HEK293 (cell line): ENCODE measurements around the gene DNER.
A peak's percentile ranks its signal among the peaks of the same experiment; 100 is the strongest.

Experiments used
- CTCF ChIA-PET: fragments of 350-600 bp; formaldehyde crosslinking; extraction: SDS; loops from one replicate; lab custom pipeline; 2021; ENCODE audit warnings: antibody characterized with exemption; lab: Yijun Ruan, JAX
- POLR2A ChIA-PET: fragments of 300-600 bp; formaldehyde crosslinking; extraction: SDS; loops from one replicate; lab custom pipeline; 2020; ENCODE audit warnings: antibody characterized with exemption, inconsistent platforms; lab: Yijun Ruan, JAX
- H3K27ac ChIP-seq: fragments of 200-500 bp; sonication (Bioruptor generic); 2 replicates; pipeline ENCODE4 v1.5.1; 2014; ENCODE audit warnings: low read depth, low read length, control low read depth, inconsistent platforms; ENCODE audit errors: extremely low read depth
- H3K36me3 ChIP-seq, 2 experiments: fragments of 200-500 bp in 1 of 2; sonication (Bioruptor generic) in 1 of 2; 1 replicate in 1 of 2; 2 replicates in 1 of 2; pipeline ENCODE4 v1.5.1; 2014 to 2017; ENCODE audit warnings: inconsistent platforms in 2 of 2, low read length in 2 of 2; ENCODE audit not compliant: control insufficient read depth in 2 of 2, insufficient read depth in 1 of 2
- H3K4me1 ChIP-seq: fragments of 200-500 bp; sonication (Bioruptor generic); 2 replicates; pipeline ENCODE4 v1.5.1; 2014; ENCODE audit warnings: mild to moderate bottlenecking, low read length, inconsistent platforms; ENCODE audit not compliant: control insufficient read depth, insufficient read depth
- H3K4me3 ChIP-seq: 2 replicates; pipeline ENCODE4 v1.5.1; 2011; ENCODE audit warnings: low read depth, mild to moderate bottlenecking, control low read depth, low read length, moderate library complexity
- H3K9me3 ChIP-seq: fragments of 200-500 bp; sonication (Bioruptor generic); 2 replicates; pipeline ENCODE4 v1.5.1; 2014; ENCODE audit warnings: low read depth, low read length, inconsistent platforms; ENCODE audit not compliant: control insufficient read depth, insufficient read depth
- BCL11B ChIP-seq: fragments of 450-650 bp; formaldehyde crosslinking; IDR thresholded peaks from 2 replicates; pipeline ENCODE4 v1.5.1; 2016; ENCODE audit warnings: low read depth, missing biosample characterization, missing genetic modification characterization
- GFI1B ChIP-seq: fragments of 450-650 bp; formaldehyde crosslinking; IDR thresholded peaks from 2 replicates; pipeline ENCODE4 v1.5.1; 2016; ENCODE audit warnings: missing biosample characterization, missing genetic modification characterization
- KLF8 ChIP-seq: fragments of 450-650 bp; formaldehyde crosslinking; IDR thresholded peaks from 2 replicates; pipeline ENCODE4 v1.5.1; 2016; ENCODE audit warnings: missing biosample characterization, missing genetic modification characterization
- PATZ1 ChIP-seq: fragments of 450-650 bp; formaldehyde crosslinking; IDR thresholded peaks from 2 replicates; pipeline ENCODE4 v1.5.1; 2016; ENCODE audit warnings: missing biosample characterization, missing genetic modification characterization
- SP7 ChIP-seq: fragments of 450-650 bp; formaldehyde crosslinking; IDR thresholded peaks from 2 replicates; pipeline ENCODE4 v1.5.1; 2016; ENCODE audit warnings: missing biosample characterization, missing genetic modification characterization
- TRIM28 ChIP-seq: IDR thresholded peaks from 2 replicates; pipeline ENCODE4 v1.6.1; 2011; ENCODE audit warnings: low read length, control low read depth, borderline replicate concordance
- ZBTB44 ChIP-seq: fragments of 450-650 bp; IDR thresholded peaks from 2 replicates; pipeline ENCODE4 v1.5.1; 2018; ENCODE audit warnings: missing biosample characterization, mild to moderate bottlenecking, missing genetic modification characterization
- ZFHX2 ChIP-seq: fragments of 450-650 bp; formaldehyde crosslinking; conservative IDR thresholded peaks from 2 replicates; pipeline ENCODE4 v1.5.1; 2016; ENCODE audit warnings: missing biosample characterization, missing genetic modification characterization
- ZFP69B ChIP-seq: fragments of 450-650 bp; formaldehyde crosslinking; IDR thresholded peaks from 2 replicates; pipeline ENCODE4 v1.5.1; 2016; ENCODE audit warnings: missing biosample characterization, missing genetic modification characterization
- ZNF10 ChIP-seq: fragments of 450-650 bp; formaldehyde crosslinking; IDR thresholded peaks from 2 replicates; pipeline ENCODE4 v1.5.1; 2017; ENCODE audit warnings: missing biosample characterization, missing genetic modification characterization
- ZNF157 ChIP-seq: fragments of 450-650 bp; formaldehyde crosslinking; IDR thresholded peaks from 2 replicates; pipeline ENCODE4 v1.5.1; 2016; ENCODE audit warnings: missing biosample characterization, missing genetic modification characterization
- ZNF266 ChIP-seq: fragments of 450-650 bp; formaldehyde crosslinking; IDR thresholded peaks from 2 replicates; pipeline ENCODE4 v1.5.1; 2016; ENCODE audit warnings: missing biosample characterization, missing genetic modification characterization, low read depth
- ZNF274 ChIP-seq, 2 experiments: fragments of 200-500 bp in 1 of 2; fragments of 450-650 bp in 1 of 2; sonication (Bioruptor generic) in 1 of 2; formaldehyde crosslinking in 1 of 2; IDR thresholded peaks; 2 replicates each; pipeline versions ENCODE4 v1.5.1 to v1.6.1; 2014 to 2016; ENCODE audit warnings: borderline replicate concordance in 1 of 2, inconsistent platforms in 1 of 2, low read length in 1 of 2, missing biosample characterization in 1 of 2, missing genetic modification characterization in 1 of 2
- ZNF394 ChIP-seq: fragments of 450-650 bp; formaldehyde crosslinking; IDR thresholded peaks from 2 replicates; pipeline ENCODE4 v1.5.1; 2016; ENCODE audit warnings: missing biosample characterization, missing genetic modification characterization, mild to moderate bottlenecking, moderate library complexity, borderline replicate concordance
- ZNF433 ChIP-seq: fragments of 450-650 bp; formaldehyde crosslinking; IDR thresholded peaks from 2 replicates; pipeline ENCODE4 v1.5.1; 2016; ENCODE audit warnings: missing biosample characterization, missing genetic modification characterization, low read depth
- ZNF544 ChIP-seq: fragments of 450-650 bp; formaldehyde crosslinking; IDR thresholded peaks from 2 replicates; pipeline ENCODE4 v1.5.0; 2017; ENCODE audit warnings: missing biosample characterization, missing genetic modification characterization
- ZNF560 ChIP-seq: fragments of 450-650 bp; formaldehyde crosslinking; IDR thresholded peaks from 2 replicates; pipeline ENCODE4 v1.5.1; 2017; ENCODE audit warnings: missing biosample characterization, missing genetic modification characterization, borderline replicate concordance
- TF ChIP-seq, protein P1 (sequence below): fragments of 450-650 bp; formaldehyde crosslinking; IDR thresholded peaks from 2 replicates; pipeline ENCODE4 v1.5.1; 2017; ENCODE audit warnings: missing biosample characterization, missing genetic modification characterization
- TF ChIP-seq, protein P2 (sequence below): fragments of 450-650 bp; formaldehyde crosslinking; IDR thresholded peaks from 2 replicates; pipeline ENCODE4 v1.5.1; 2016; ENCODE audit warnings: missing biosample characterization, missing genetic modification characterization

DNER gene

DNA sequence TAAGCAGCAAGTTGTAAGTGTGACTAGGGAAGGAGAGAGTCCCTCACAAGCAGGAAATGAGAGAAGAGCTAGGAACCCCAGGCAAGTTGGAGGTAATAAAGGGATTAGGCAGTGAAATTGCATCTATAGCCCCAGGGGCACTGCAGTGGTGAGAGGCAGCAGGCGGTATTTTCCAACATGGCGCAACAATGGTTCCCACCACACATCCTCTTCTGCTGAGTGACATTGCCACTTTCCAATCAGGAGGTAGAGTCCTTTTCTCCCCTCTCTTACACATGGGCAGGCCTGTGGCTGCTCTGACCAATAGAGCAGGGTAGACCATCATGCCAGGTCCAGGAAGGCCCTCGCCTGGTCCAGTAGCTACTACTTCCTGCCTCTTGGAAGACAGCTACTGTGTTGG is 86.6 kb downstream of the DNER start:
- CTCF ChIA-PET: interaction anchor here (0.6 kb wide), 1 partner anchor 126 kb away, joined by 3 read pairs; no protein-coding TSS in a partner anchor
- Histone ChIP-seq H3K4me3 (no peak overlapping the region), H3K9me3 (no peaks in the 10 kb centered on the region), H3K4me1 (no peaks in the 10 kb centered on the region), H3K36me3 (no peaks in the 10 kb centered on the region), H3K27ac (no peak overlapping the region)
- TF ChIP-seq KLF8 (tag by site-specific recombination) (no peak), ZNF10 (tag by site-specific recombination) (no peak), TRIM28 (0 out of 2 replicates have a peak, but pooled peaks have one; percentile 11), ZNF266 (no peak), ZNF544 (no peak)
- POLR2A ChIA-PET: no interaction called here

- H3K9me3 ChIP-seq: no peaks in the 10 kb centered on the region
- H3K36me3 ChIP-seq: no peaks in the 10 kb centered on the region
- ChIA-PET CTCF (no interaction called here), POLR2A (no interaction called here)
- TF ChIP-seq ZNF433 (tag by site-specific recombination) (no peak), ZFHX2 (no peak), PATZ1 (tag by site-specific recombination) (no peak), ZNF394 (tag by site-specific recombination) (no peak), ZNF560 (tag by site-specific recombination) (no peak), ZBTB44 (no peak), ZFP69B (no peak), SP7 (tag by site-specific recombination) (no peak), GFI1B (tag by site-specific recombination) (no peak), ZNF157 (tag by site-specific recombination) (no peak), ZNF274 (IDR thresholded peaks at IDR 0.05; ENCODE audit: low read length) (no peak), ZNF274 (tag by site-specific recombination; IDR thresholded peaks at IDR 0.05; ENCODE audit: borderline replicate concordance) (no peak), BCL11B (no peak)
- TF ChIP-seq, protein P1, sequence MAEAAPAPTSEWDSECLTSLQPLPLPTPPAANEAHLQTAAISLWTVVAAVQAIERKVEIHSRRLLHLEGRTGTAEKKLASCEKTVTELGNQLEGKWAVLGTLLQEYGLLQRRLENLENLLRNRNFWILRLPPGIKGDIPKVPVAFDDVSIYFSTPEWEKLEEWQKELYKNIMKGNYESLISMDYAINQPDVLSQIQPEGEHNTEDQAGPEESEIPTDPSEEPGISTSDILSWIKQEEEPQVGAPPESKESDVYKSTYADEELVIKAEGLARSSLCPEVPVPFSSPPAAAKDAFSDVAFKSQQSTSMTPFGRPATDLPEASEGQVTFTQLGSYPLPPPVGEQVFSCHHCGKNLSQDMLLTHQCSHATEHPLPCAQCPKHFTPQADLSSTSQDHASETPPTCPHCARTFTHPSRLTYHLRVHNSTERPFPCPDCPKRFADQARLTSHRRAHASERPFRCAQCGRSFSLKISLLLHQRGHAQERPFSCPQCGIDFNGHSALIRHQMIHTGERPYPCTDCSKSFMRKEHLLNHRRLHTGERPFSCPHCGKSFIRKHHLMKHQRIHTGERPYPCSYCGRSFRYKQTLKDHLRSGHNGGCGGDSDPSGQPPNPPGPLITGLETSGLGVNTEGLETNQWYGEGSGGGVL (tag by site-specific recombination): no peak
- TF ChIP-seq, protein P2, sequence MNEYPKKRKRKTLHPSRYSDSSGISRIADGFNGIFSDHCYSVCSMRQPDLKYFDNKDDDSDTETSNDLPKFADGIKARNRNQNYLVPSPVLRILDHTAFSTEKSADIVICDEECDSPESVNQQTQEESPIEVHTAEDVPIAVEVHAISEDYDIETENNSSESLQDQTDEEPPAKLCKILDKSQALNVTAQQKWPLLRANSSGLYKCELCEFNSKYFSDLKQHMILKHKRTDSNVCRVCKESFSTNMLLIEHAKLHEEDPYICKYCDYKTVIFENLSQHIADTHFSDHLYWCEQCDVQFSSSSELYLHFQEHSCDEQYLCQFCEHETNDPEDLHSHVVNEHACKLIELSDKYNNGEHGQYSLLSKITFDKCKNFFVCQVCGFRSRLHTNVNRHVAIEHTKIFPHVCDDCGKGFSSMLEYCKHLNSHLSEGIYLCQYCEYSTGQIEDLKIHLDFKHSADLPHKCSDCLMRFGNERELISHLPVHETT: no peak
- H3K27ac ChIP-seq: no peak overlapping the region
- no peak overlapping the region for H3K4me3 ChIP-seq
- H3K4me1 ChIP-seq: no peaks in the 10 kb centered on the region
Measured at GRCh38 chr2:229622495-229623355, 91.6 kb downstream of the DNER start.
